Measurements from ENCODE around the gene CCM2L.

CCM2L gene

DNA sequence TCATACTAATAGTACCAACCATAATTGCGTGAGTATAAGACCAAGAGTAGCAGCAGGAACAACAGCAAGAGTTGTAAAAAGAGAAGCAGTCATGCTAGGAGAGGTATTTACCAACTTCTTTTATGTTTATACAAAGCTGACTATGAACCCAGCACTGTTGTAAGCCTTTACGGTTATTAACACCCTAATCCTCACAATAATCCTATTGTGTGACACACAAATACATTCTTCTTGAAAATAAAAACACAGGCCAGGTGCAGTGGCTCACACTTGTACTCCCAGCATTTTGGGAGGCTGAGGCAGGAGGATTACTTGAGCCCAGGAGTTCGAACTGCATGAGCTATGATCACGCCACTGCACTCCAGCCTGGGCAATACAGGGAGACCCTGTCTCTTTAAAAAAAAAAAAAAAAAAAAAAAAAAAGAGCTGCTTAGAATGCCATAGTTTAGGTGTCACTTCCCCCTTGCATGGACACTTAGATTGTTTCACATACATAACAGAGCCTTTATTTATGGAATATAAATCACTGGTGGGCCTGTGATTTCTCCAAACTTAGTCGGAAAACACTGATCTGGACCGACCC lies 62.0 kb downstream of the CCM2L start:
- DNase-seq: no peak
- no peak overlapping the region for H3K27ac ChIP-seq (ENCODE audit: insufficient read depth in 1 of 2, low read depth in 1 of 2, low read length in 2 of 2, poor library complexity in 1 of 2, severe bottlenecking in 2 of 2)
- H3K4me3 ChIP-seq (ENCODE audit: control insufficient read depth in 1 of 7, extremely low read depth in 1 of 7, insufficient read depth in 4 of 7, low read depth in 2 of 7, low read length in 6 of 7): no peak overlapping the region
- H3K9me3 ChIP-seq (ENCODE audit: control extremely low read depth in 1 of 5, control insufficient read depth in 4 of 5, insufficient read depth in 2 of 5, low read depth in 1 of 5, low read length in 4 of 5): no peaks in the 10 kb centered on the region
- POLR2A ChIA-PET: interaction anchor here (0.6 kb wide), 1 partner anchor 325 kb away, joined by 3 read pairs; no protein-coding TSS in a partner anchor
- peaks cover 7 to 37% (median 11%) of the 10 kb centered on the region in 4 experiments for H3K4me1 ChIP-seq (ENCODE audit: control extremely low read depth in 1 of 4, control insufficient read depth in 4 of 4, insufficient read depth in 4 of 4, low read length in 3 of 4)
- H3K36me3 ChIP-seq (ENCODE audit: control insufficient read depth in 4 of 4, insufficient read depth in 4 of 4, low read length in 3 of 4): peaks cover 0 to 58% (median 10%) of the 10 kb centered on the region in 4 experiments
- no peaks in the 10 kb centered on the region for H3K27me3 ChIP-seq (replicated peaks in 2 of 5; ENCODE audit: control insufficient read depth in 4 of 5, insufficient read depth in 5 of 5, low read length in 4 of 5)
- WGBS (ENCODE audit: insufficient coverage): 97% methylated on average over 6 of the region's 6 CpGs
- CTCF ChIA-PET: interaction anchor here (1.0 to 2.7 kb wide), 4 partner anchors 9 to 37 kb away, joined by 3 to 10 read pairs (median 8); no protein-coding TSS in a partner anchor

DNA sequence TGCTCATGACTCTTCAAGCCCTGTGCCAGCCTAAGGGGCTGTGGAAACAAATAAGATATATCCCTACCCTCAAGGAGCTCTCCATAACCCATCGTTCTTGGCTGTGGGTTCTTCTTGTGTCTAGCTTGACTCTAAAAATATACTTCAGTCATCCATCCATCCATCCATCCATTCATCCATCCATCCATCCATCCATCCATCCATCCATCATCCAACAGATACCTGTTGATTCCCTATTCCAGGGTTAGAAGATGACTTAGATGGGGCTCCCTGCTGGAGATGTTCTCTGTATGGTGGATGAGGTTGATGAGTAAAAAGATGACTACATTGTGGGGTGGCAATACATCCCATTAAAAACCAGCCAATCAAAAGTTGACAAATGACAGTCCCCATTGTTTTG lies 65.3 kb downstream of the CCM2L start:
- Histone ChIP-seq H3K27me3 (replicated peaks in 2 of 5; ENCODE audit: control insufficient read depth in 4 of 5, insufficient read depth in 5 of 5, low read length in 4 of 5) (no peaks in the 10 kb centered on the region), H3K4me1 (ENCODE audit: control extremely low read depth in 1 of 4, control insufficient read depth in 4 of 4, insufficient read depth in 4 of 4, low read length in 3 of 4) (peaks cover 8 to 33% (median 18%) of the 10 kb centered on the region in 4 experiments), H3K9me3 (ENCODE audit: control extremely low read depth in 1 of 5, control insufficient read depth in 4 of 5, insufficient read depth in 2 of 5, low read depth in 1 of 5, low read length in 4 of 5) (no peaks in the 10 kb centered on the region), H3K27ac (ENCODE audit: insufficient read depth in 1 of 2, low read depth in 1 of 2, low read length in 2 of 2, poor library complexity in 1 of 2, severe bottlenecking in 2 of 2) (no peak overlapping the region), H3K36me3 (ENCODE audit: control insufficient read depth in 4 of 4, insufficient read depth in 4 of 4, low read length in 3 of 4) (peaks cover 0 to 65% (median 9%) of the 10 kb centered on the region in 4 experiments), H3K4me3 (ENCODE audit: control insufficient read depth in 1 of 7, extremely low read depth in 1 of 7, insufficient read depth in 4 of 7, low read depth in 2 of 7, low read length in 6 of 7) (no peak overlapping the region)
- ChIA-PET POLR2A (no interaction called here), CTCF (interaction anchor here (0.9 to 2.3 kb wide), 7 partner anchors 11 to 252 kb away, joined by 3 to 13 read pairs (median 4); no protein-coding TSS in a partner anchor)
- no peak for DNase-seq
- 100% methylated on average over 1 of the region's 1 CpG for WGBS (ENCODE audit: insufficient coverage)

GRCh38 chr20:32077190-32077589 lies 67.0 kb downstream of the CCM2L start:
- no peaks in the 10 kb centered on the region for H3K9me3 ChIP-seq (ENCODE audit: control extremely low read depth in 1 of 5, control insufficient read depth in 4 of 5, insufficient read depth in 2 of 5, low read depth in 1 of 5, low read length in 4 of 5)
- ChIA-PET CTCF (interaction anchor here (0.7 to 5.7 kb wide), 2 partner anchors 13 to 45 kb away, joined by 3 to 41 read pairs; no protein-coding TSS in a partner anchor), POLR2A (no interaction called here)
- peaks cover 8 to 29% (median 18%) of the 10 kb centered on the region in 4 experiments for H3K4me1 ChIP-seq (ENCODE audit: control extremely low read depth in 1 of 4, control insufficient read depth in 4 of 4, insufficient read depth in 4 of 4, low read length in 3 of 4)
- no peak overlapping the region for H3K27ac ChIP-seq (ENCODE audit: insufficient read depth in 1 of 2, low read depth in 1 of 2, low read length in 2 of 2, poor library complexity in 1 of 2, severe bottlenecking in 2 of 2)
- H3K27me3 ChIP-seq (replicated peaks in 2 of 5; ENCODE audit: control insufficient read depth in 4 of 5, insufficient read depth in 5 of 5, low read length in 4 of 5): no peaks in the 10 kb centered on the region
- WGBS (ENCODE audit: insufficient coverage): no CpG with 5 or more reads among the region's 4 CpGs
- peak; percentile 25 to 84 (median 77) for DNase-seq
- no peak overlapping the region for H3K4me3 ChIP-seq (ENCODE audit: control insufficient read depth in 1 of 7, extremely low read depth in 1 of 7, insufficient read depth in 4 of 7, low read depth in 2 of 7, low read length in 6 of 7)
- peaks cover 0 to 64% (median 6%) of the 10 kb centered on the region in 4 experiments for H3K36me3 ChIP-seq (ENCODE audit: control insufficient read depth in 4 of 4, insufficient read depth in 4 of 4, low read length in 3 of 4)

DNA sequence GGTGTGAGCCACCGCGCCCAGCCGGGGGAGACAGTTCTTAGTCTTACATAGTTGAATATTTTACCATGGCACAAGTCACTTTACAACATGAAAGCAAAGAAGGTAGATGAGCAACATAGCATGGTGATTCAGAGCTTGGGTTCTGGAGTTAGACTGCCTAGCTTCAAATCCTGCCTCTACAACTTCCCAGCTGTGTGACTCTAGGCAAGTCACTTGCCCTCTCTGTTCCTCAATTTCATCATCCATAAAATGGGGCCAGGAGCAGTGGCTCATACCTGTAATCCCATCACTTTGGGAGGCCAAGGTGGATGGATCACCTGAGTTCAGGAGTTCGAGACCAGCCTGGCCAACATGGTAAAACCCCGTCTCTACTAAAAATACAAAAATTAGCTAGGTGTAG lies 68.1 kb downstream of the CCM2L start:
- POLR2A ChIA-PET: interaction anchor here (0.7 kb wide), 1 partner anchor 12 kb away, joined by 4 read pairs; no protein-coding TSS in a partner anchor
- CTCF ChIA-PET: interaction anchor here (1.2 to 5.7 kb wide), 5 partner anchors 12 to 46 kb away, joined by 3 to 41 read pairs (median 6); no protein-coding TSS in a partner anchor
- Histone ChIP-seq H3K27me3 (replicated peaks in 2 of 5; ENCODE audit: control insufficient read depth in 4 of 5, insufficient read depth in 5 of 5, low read length in 4 of 5) (no peaks in the 10 kb centered on the region), H3K4me3 (ENCODE audit: control insufficient read depth in 1 of 7, extremely low read depth in 1 of 7, insufficient read depth in 4 of 7, low read depth in 2 of 7, low read length in 6 of 7) (no peak overlapping the region), H3K36me3 (ENCODE audit: control insufficient read depth in 4 of 4, insufficient read depth in 4 of 4, low read length in 3 of 4) (peaks cover 0 to 56% (median 6%) of the 10 kb centered on the region in 4 experiments), H3K27ac (ENCODE audit: insufficient read depth in 1 of 2, low read depth in 1 of 2, low read length in 2 of 2, poor library complexity in 1 of 2, severe bottlenecking in 2 of 2) (no peak overlapping the region), H3K9me3 (ENCODE audit: control extremely low read depth in 1 of 5, control insufficient read depth in 4 of 5, insufficient read depth in 2 of 5, low read depth in 1 of 5, low read length in 4 of 5) (no peaks in the 10 kb centered on the region), H3K4me1 (ENCODE audit: control extremely low read depth in 1 of 4, control insufficient read depth in 4 of 4, insufficient read depth in 4 of 4, low read length in 3 of 4) (peaks cover 8 to 29% (median 18%) of the 10 kb centered on the region in 4 experiments)
- no peak for DNase-seq
- WGBS (ENCODE audit: insufficient coverage): 80% methylated on average over 2 of the region's 5 CpGs

- H3K36me3 ChIP-seq (ENCODE audit: control insufficient read depth in 4 of 4, insufficient read depth in 4 of 4, low read length in 3 of 4): peaks cover 0 to 56% (median 6%) of the 10 kb centered on the region in 4 experiments
- POLR2A ChIA-PET: interaction anchor here (0.5 kb wide), 1 partner anchor 28 kb away, joined by 3 read pairs; no protein-coding TSS in a partner anchor
These were observed 68.6 kb downstream of the CCM2L start for GRCh38 chr20:32078791-32079190.

DNA sequence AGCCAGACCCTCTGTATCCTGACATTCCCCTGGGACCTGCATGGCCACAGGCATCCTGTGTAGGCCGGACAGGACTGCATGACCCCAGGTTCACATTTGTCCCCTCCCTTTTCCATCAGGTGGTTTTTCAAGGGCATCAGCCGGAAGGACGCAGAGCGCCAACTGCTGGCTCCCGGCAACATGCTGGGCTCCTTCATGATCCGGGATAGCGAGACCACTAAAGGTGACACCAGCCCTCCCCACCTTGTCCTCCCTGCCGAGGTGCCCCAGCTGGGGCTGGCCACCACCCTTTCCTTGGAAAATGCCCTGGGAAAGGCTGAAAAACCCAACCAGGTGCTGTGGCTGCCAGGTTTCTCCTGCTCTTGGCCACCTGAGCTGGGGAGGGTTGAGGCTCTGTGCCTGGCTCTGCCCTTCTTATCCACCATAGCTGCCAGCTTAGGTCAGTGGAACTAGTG lies 69.4 kb downstream of the CCM2L start:
- WGBS (ENCODE audit: insufficient coverage): 92% methylated on average over 8 of the region's 8 CpGs
- Histone ChIP-seq H3K9me3 (ENCODE audit: control extremely low read depth in 1 of 5, control insufficient read depth in 4 of 5, insufficient read depth in 2 of 5, low read depth in 1 of 5, low read length in 4 of 5) (no peaks in the 10 kb centered on the region), H3K4me3 (ENCODE audit: control insufficient read depth in 1 of 7, extremely low read depth in 1 of 7, insufficient read depth in 4 of 7, low read depth in 2 of 7, low read length in 6 of 7) (no peak overlapping the region), H3K4me1 (ENCODE audit: control extremely low read depth in 1 of 4, control insufficient read depth in 4 of 4, insufficient read depth in 4 of 4, low read length in 3 of 4) (peaks cover 8 to 29% (median 18%) of the 10 kb centered on the region in 4 experiments), H3K27ac (ENCODE audit: insufficient read depth in 1 of 2, low read depth in 1 of 2, low read length in 2 of 2, poor library complexity in 1 of 2, severe bottlenecking in 2 of 2) (peak overlapping the region in 1 of 2 experiments; percentile 11), H3K27me3 (replicated peaks in 2 of 5; ENCODE audit: control insufficient read depth in 4 of 5, insufficient read depth in 5 of 5, low read length in 4 of 5) (no peaks in the 10 kb centered on the region), H3K36me3 (ENCODE audit: control insufficient read depth in 4 of 4, insufficient read depth in 4 of 4, low read length in 3 of 4) (peaks cover 0 to 56% (median 4%) of the 10 kb centered on the region in 4 experiments)
- DNase-seq: no peak
- POLR2A ChIA-PET: interaction anchor here (0.5 kb wide), 1 partner anchor 28 kb away, joined by 3 read pairs; no protein-coding TSS in a partner anchor
- CTCF ChIA-PET: interaction anchor here (1.0 to 5.7 kb wide), 6 partner anchors 11 to 48 kb away, joined by 3 to 41 read pairs (median 5); no protein-coding TSS in a partner anchor

More at GRCh38 chr20:32078791-32079190, 68.6 kb downstream of the CCM2L start:
- Histone ChIP-seq H3K9me3 (ENCODE audit: control extremely low read depth in 1 of 5, control insufficient read depth in 4 of 5, insufficient read depth in 2 of 5, low read depth in 1 of 5, low read length in 4 of 5) (no peaks in the 10 kb centered on the region), H3K27ac (ENCODE audit: insufficient read depth in 1 of 2, low read depth in 1 of 2, low read length in 2 of 2, poor library complexity in 1 of 2, severe bottlenecking in 2 of 2) (no peak overlapping the region), H3K27me3 (replicated peaks in 2 of 5; ENCODE audit: control insufficient read depth in 4 of 5, insufficient read depth in 5 of 5, low read length in 4 of 5) (no peaks in the 10 kb centered on the region), H3K4me1 (ENCODE audit: control extremely low read depth in 1 of 4, control insufficient read depth in 4 of 4, insufficient read depth in 4 of 4, low read length in 3 of 4) (peaks cover 8 to 29% (median 18%) of the 10 kb centered on the region in 4 experiments), H3K4me3 (ENCODE audit: control insufficient read depth in 1 of 7, extremely low read depth in 1 of 7, insufficient read depth in 4 of 7, low read depth in 2 of 7, low read length in 6 of 7) (no peak overlapping the region)
- DNase-seq: peak; percentile 17 to 71 (median 64)
- CTCF ChIA-PET: interaction anchor here (1.0 to 5.7 kb wide), 6 partner anchors 12 to 47 kb away, joined by 3 to 41 read pairs (median 5); no protein-coding TSS in a partner anchor

DNA sequence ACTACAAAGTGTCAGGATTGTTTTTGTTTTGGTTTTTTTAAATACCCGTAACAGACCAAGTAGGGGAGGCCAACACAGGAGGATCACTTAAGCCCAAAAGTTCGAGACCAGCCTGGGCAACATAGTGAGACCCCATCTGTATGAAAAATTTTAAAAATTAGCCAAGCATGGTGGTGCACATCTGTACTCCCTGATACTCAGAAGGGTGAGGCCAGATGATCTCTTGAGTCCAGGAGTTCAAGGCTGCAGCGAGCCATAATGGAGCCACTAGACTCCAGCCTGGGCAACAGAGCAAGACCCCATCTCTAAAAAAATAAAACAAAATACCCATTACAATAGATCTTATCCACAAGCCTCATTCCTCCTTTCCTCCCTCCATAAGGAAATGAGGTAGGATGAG lies 70.5 kb downstream of the CCM2L start:
- Histone ChIP-seq H3K4me3 (ENCODE audit: control insufficient read depth in 1 of 7, extremely low read depth in 1 of 7, insufficient read depth in 4 of 7, low read depth in 2 of 7, low read length in 6 of 7) (no peak overlapping the region), H3K9me3 (ENCODE audit: control extremely low read depth in 1 of 5, control insufficient read depth in 4 of 5, insufficient read depth in 2 of 5, low read depth in 1 of 5, low read length in 4 of 5) (no peaks in the 10 kb centered on the region), H3K27me3 (replicated peaks in 2 of 5; ENCODE audit: control insufficient read depth in 4 of 5, insufficient read depth in 5 of 5, low read length in 4 of 5) (no peaks in the 10 kb centered on the region), H3K27ac (ENCODE audit: insufficient read depth in 1 of 2, low read depth in 1 of 2, low read length in 2 of 2, poor library complexity in 1 of 2, severe bottlenecking in 2 of 2) (no peak overlapping the region), H3K4me1 (ENCODE audit: control extremely low read depth in 1 of 4, control insufficient read depth in 4 of 4, insufficient read depth in 4 of 4, low read length in 3 of 4) (peaks cover 8 to 29% (median 18%) of the 10 kb centered on the region in 4 experiments), H3K36me3 (ENCODE audit: control insufficient read depth in 4 of 4, insufficient read depth in 4 of 4, low read length in 3 of 4) (peaks cover 0 to 54% (median 1%) of the 10 kb centered on the region in 4 experiments)
- ChIA-PET CTCF (interaction anchor here (0.7 to 5.7 kb wide), 5 partner anchors 8 to 46 kb away, joined by 3 to 41 read pairs (median 7); no protein-coding TSS in a partner anchor), POLR2A (no interaction called here)
- WGBS (ENCODE audit: insufficient coverage): 91% methylated on average over 2 of the region's 3 CpGs
- no peak for DNase-seq

All from common myeloid progenitor, CD34-positive (primary cell).